NCI-H774 (cell line): ENCODE data around the gene TMEM235.
"Not testable (repeated sequence)": the region's sequence is repeated elsewhere in the genome, so short reads cannot be mapped to it uniquely, and the experiment has no call there.

ENCODE experiments used
- DNase-seq: peaks from one replicate; lab custom pipeline; 2025; lab: John Stamatoyannopoulos, UW

Gene TMEM235

GRCh38 chr17:78238823-78239488 is 7.5 kb downstream of the TMEM235 start:
- DNase-seq: no peak

- no peak for DNase-seq
Measured at GRCh38 chr17:78239489-78239931, 8.1 kb downstream of the TMEM235 start.

- no peak for DNase-seq
Measured at GRCh38 chr17:78240012-78240655, 8.7 kb downstream of the TMEM235 start.

- DNase-seq: no peak
Measured at GRCh38 chr17:78240839-78241238, 9.4 kb downstream of the TMEM235 start.

GRCh38 chr17:78241277-78242023 is 10.0 kb downstream of the TMEM235 start:
- peak; percentile 8 for DNase-seq

- DNase-seq: no peak
Measured at GRCh38 chr17:78242024-78242742, 10.8 kb downstream of the TMEM235 start.

GRCh38 chr17:78247304-78247703 is 15.9 kb downstream of the TMEM235 start:
- DNase-seq: no peak

GRCh38 chr17:78248051-78248914 is 16.9 kb downstream of the TMEM235 start:
- DNase-seq: no peak

- DNase-seq: no peak
Measured at GRCh38 chr17:78249074-78249817, 17.8 kb downstream of the TMEM235 start.

- DNase-seq: no peak
Measured at GRCh38 chr17:78249818-78250806, 18.7 kb downstream of the TMEM235 start.

- peak; percentile 87 for DNase-seq
Measured at GRCh38 chr17:78250891-78251772, 19.7 kb downstream of the TMEM235 start.

GRCh38 chr17:78251773-78252103 is 20.3 kb downstream of the TMEM235 start:
- no peak for DNase-seq

- DNase-seq: no peak
Measured at GRCh38 chr17:78252111-78252634, 20.7 kb downstream of the TMEM235 start.

GRCh38 chr17:78252701-78253635 is 21.5 kb downstream of the TMEM235 start:
- DNase-seq: no peak

GRCh38 chr17:78253636-78253945 is 22.2 kb downstream of the TMEM235 start:
- not testable (repeated sequence) for DNase-seq

GRCh38 chr17:78253946-78254672 is 22.7 kb downstream of the TMEM235 start:
- DNase-seq: peak; percentile 93
